ENCODE measurements around the gene NRXN3.

NRXN3 gene

GRCh38 chr14:78175412-78175811, 5.2 kb downstream of the NRXN3 start:
- no peak for DNase-seq

GRCh38 chr14:78178071-78178470, 7.9 kb downstream of the NRXN3 start:
- DNase-seq: no peak

GRCh38 chr14:78178971-78179370, 8.8 kb downstream of the NRXN3 start:
- no peak for DNase-seq

- no peak for DNase-seq
These were observed 11.1 kb downstream of the NRXN3 start for GRCh38 chr14:78181270-78181669.

GRCh38 chr14:78182722-78183121, 12.5 kb downstream of the NRXN3 start:
- no peak for DNase-seq

- no peak for DNase-seq
These were observed 14.0 kb downstream of the NRXN3 start for GRCh38 chr14:78184157-78184556.

- DNase-seq: no peak
These were observed 16.1 kb downstream of the NRXN3 start for GRCh38 chr14:78186277-78186676.

- no peak for DNase-seq
These were observed 18.7 kb downstream of the NRXN3 start for GRCh38 chr14:78188882-78189281.

GRCh38 chr14:78195431-78195830, 25.3 kb downstream of the NRXN3 start:
- DNase-seq: no peak

GRCh38 chr14:78196323-78196722, 26.1 kb downstream of the NRXN3 start:
- no peak for DNase-seq

GRCh38 chr14:78197051-78197450, 26.9 kb downstream of the NRXN3 start:
- DNase-seq: no peak

GRCh38 chr14:78202163-78202562, 32.0 kb downstream of the NRXN3 start:
- DNase-seq: no peak

GRCh38 chr14:78202976-78203375, 32.8 kb downstream of the NRXN3 start:
- DNase-seq: no peak

- no peak for DNase-seq
These were observed 37.2 kb downstream of the NRXN3 start for GRCh38 chr14:78207414-78207813.

- no peak for DNase-seq
These were observed 50.1 kb downstream of the NRXN3 start for GRCh38 chr14:78220273-78220672.

- no peak for DNase-seq
These were observed 52.6 kb downstream of the NRXN3 start for GRCh38 chr14:78222746-78223145.

GRCh38 chr14:78227248-78228077, 57.3 kb downstream of the NRXN3 start:
- no peak for DNase-seq

GRCh38 chr14:78228702-78229327, 58.6 kb downstream of the NRXN3 start:
- DNase-seq: no peak

GRCh38 chr14:78232231-78233000, 62.2 kb downstream of the NRXN3 start:
- DNase-seq: no peak

- DNase-seq: no peak
These were observed 68.0 kb downstream of the NRXN3 start for GRCh38 chr14:78238141-78238540.

GRCh38 chr14:78240567-78240966, 70.4 kb downstream of the NRXN3 start:
- no peak for DNase-seq

- no peak for DNase-seq
These were observed 71.9 kb downstream of the NRXN3 start for GRCh38 chr14:78242086-78242485.

GRCh38 chr14:78243187-78243586, 73.0 kb downstream of the NRXN3 start:
- no peak for DNase-seq

GRCh38 chr14:78245238-78245637, 75.1 kb downstream of the NRXN3 start:
- no peak for DNase-seq

Data from T1000 (cell line).